ENCODE results near the gene BIRC3.
"Not testable (repeated sequence)": the region's sequence is repeated elsewhere in the genome, so short reads cannot be mapped to it uniquely, and the experiment has no call there.

The BIRC3 gene

GRCh38 chr11:102328748-102329147 is 11.5 kb downstream of the BIRC3 start:
- in situ Hi-C loops (cut with HindIII; ENCODE audit: low sequenced_read_pairs): no loop called here
- H3K4me3 ChIP-seq (ENCODE audit: low read depth, low read length): no peak overlapping the region

GRCh38 chr11:102330231-102330630 is 12.9 kb downstream of the BIRC3 start:
- no peak overlapping the region for H3K4me3 ChIP-seq (ENCODE audit: low read depth, low read length)
- no peak for DNase-seq (ENCODE audit: low read depth)
- in situ Hi-C loops (cut with HindIII; ENCODE audit: low sequenced_read_pairs): no loop called here
- no peak for TF ChIP-seq CTCF (IDR thresholded peaks at IDR 0.05; ENCODE audit: low read depth, low read length, missing control alignments)

More at GRCh38 chr11:102328748-102329147, 11.5 kb downstream of the BIRC3 start:
- TF ChIP-seq CTCF (IDR thresholded peaks at IDR 0.05; ENCODE audit: low read depth, low read length, missing control alignments): no peak
- DNase-seq (ENCODE audit: low read depth): no peak

GRCh38 chr11:102331341-102331740 is 14.1 kb downstream of the BIRC3 start:
- no peak overlapping the region for H3K4me3 ChIP-seq (ENCODE audit: low read depth, low read length)
- in situ Hi-C loops (cut with HindIII; ENCODE audit: low sequenced_read_pairs): no loop called here
- TF ChIP-seq CTCF (IDR thresholded peaks at IDR 0.05; ENCODE audit: low read depth, low read length, missing control alignments): no peak
- no peak for DNase-seq (ENCODE audit: low read depth)

GRCh38 chr11:102332611-102332994 is 15.3 kb downstream of the BIRC3 start:
- DNase-seq (ENCODE audit: low read depth): no peak
- in situ Hi-C loops (cut with HindIII; ENCODE audit: low sequenced_read_pairs): no loop called here
- TF ChIP-seq CTCF (IDR thresholded peaks at IDR 0.05; ENCODE audit: low read depth, low read length, missing control alignments): no peak
- H3K4me3 ChIP-seq (ENCODE audit: low read depth, low read length): no peak overlapping the region

GRCh38 chr11:102338479-102339010 is 21.3 kb downstream of the BIRC3 start:
- H3K4me3 ChIP-seq (ENCODE audit: low read depth, low read length): no peak overlapping the region
- TF ChIP-seq CTCF (IDR thresholded peaks at IDR 0.05; ENCODE audit: low read depth, low read length, missing control alignments): no peak
- no peak for DNase-seq (ENCODE audit: low read depth)
- in situ Hi-C loops (cut with HindIII; ENCODE audit: low sequenced_read_pairs): no loop called here

GRCh38 chr11:102341311-102341710 is 24.0 kb downstream of the BIRC3 start:
- DNase-seq (ENCODE audit: low read depth); H3K4me3 ChIP-seq (ENCODE audit: low read depth, low read length); in situ Hi-C loops (cut with HindIII; ENCODE audit: low sequenced_read_pairs): not testable (repeated sequence)

- peak; percentile 78 for DNase-seq (ENCODE audit: low read depth)
- in situ Hi-C loops (cut with HindIII; ENCODE audit: low sequenced_read_pairs): no loop called here
- TF ChIP-seq CTCF (IDR thresholded peaks at IDR 0.05; ENCODE audit: low read depth, low read length, missing control alignments): peak; percentile 84
- H3K4me3 ChIP-seq (ENCODE audit: low read depth, low read length): no peak overlapping the region
These were observed 24.6 kb downstream of the BIRC3 start for GRCh38 chr11:102341844-102342318.

All from astrocyte of the cerebellum (primary cell).